Natural killer cell treated with Interleukin-12 subunit alpha and Interleukin-12 subunit beta and Interleukin-15 and Interleukin-18, amount 100 ng/mL, for 72 hours (primary cell): Measurements from ENCODE around the gene RALA. TPM values are rescaled to one million over a fixed set of nuclear protein-coding genes. Genes with fewer than 3 reads are reported as not detected.
A peak's percentile ranks its signal among the peaks of the same experiment; 100 is the strongest.
"Not testable (repeated sequence)": the region's sequence is repeated elsewhere in the genome, so short reads cannot be mapped to it uniquely, and the experiment has no call there.

ENCODE experiments used
- ATAC-seq, 2 donors: fragments of 150-1000 bp; cut with Tn5 transposase in 1 of 2; sonication (Bioruptor Pico), chemical (Tn5 transposase) in 1 of 2; 2 replicates each; pipeline ENCODE4 v1.10.0; 2021
- DNase-seq: peaks from one replicate; pipeline ENCODE4 v3.0.0; 2022; ENCODE audit warnings: low spot score
- H3K27ac Mint-ChIP-seq, 2 donors: 1 replicate in 1 of 2; 2 replicates in 1 of 2; pipeline ENCODE4 v1.8.0; 2022; ENCODE audit warnings: mixed read lengths in 2 of 2, mild to moderate bottlenecking in 1 of 2, moderate library complexity in 1 of 2
- H3K27me3 Mint-ChIP-seq, 2 donors: 1 replicate in 1 of 2; 2 replicates in 1 of 2; pipeline ENCODE4 v1.8.0; 2022; ENCODE audit warnings: mixed read lengths in 2 of 2
- H3K36me3 Mint-ChIP-seq: one replicate; pipeline ENCODE4 v1.8.0; 2022; ENCODE audit warnings: mixed read lengths
- H3K4me1 Mint-ChIP-seq, 2 donors: 1 replicate in 1 of 2; 2 replicates in 1 of 2; pipeline ENCODE4 v1.8.0; 2022; ENCODE audit warnings: low read depth in 2 of 2, mixed read lengths in 2 of 2, mild to moderate bottlenecking in 1 of 2
- H3K4me3 Mint-ChIP-seq: one replicate; pipeline ENCODE4 v1.8.0; 2022; ENCODE audit warnings: mixed read lengths
- H3K9me3 Mint-ChIP-seq: 2 replicates; pipeline ENCODE4 v1.8.0; 2022; ENCODE audit warnings: mixed read lengths
- total RNA-seq, 2 donors: library from RNA; stranded (reverse); gene quantifications; one replicate each; pipeline ENCODE4 v1.2.3, GENCODE V29; 2022

The RALA gene
- total RNA-seq, 2 donors from 2014 or later, result 22.0 to 28.6 TPM

GRCh38 chr7:39693086-39693485 lies 69.7 kb downstream of the RALA start:
- ATAC-seq, result not testable (repeated sequence)

GRCh38 chr7:39693812-39694211 lies 70.4 kb downstream of the RALA start:
- DNase-seq (no peak), ATAC-seq (peak; percentile 73 to 88)
- Mint-ChIP-seq H3K4me3 (no peak overlapping the region), H3K27me3 (no peaks in the 10 kb centered on the region), H3K36me3 (peaks cover 9% of the 10 kb centered on the region), H3K27ac (peak overlapping the region in 1 of 2 donors; percentile 33), H3K9me3 (no peaks in the 10 kb centered on the region), H3K4me1 (peaks cover 11 to 12% of the 10 kb centered on the region in 2 donors)

More at GRCh38 chr7:39693086-39693485, 69.7 kb downstream of the RALA start:
- H3K4me1 Mint-ChIP-seq, result peaks cover 14 to 16% of the 10 kb centered on the region in 2 donors
- DNase-seq, H3K27ac Mint-ChIP-seq, H3K9me3 Mint-ChIP-seq, H3K4me3 Mint-ChIP-seq, H3K27me3 Mint-ChIP-seq: not testable (repeated sequence)
- H3K36me3 Mint-ChIP-seq, result peaks cover 13% of the 10 kb centered on the region

GRCh38 chr7:39695852-39696586 lies 72.6 kb downstream of the RALA start:
- H3K27me3 Mint-ChIP-seq, result no peaks in the 10 kb centered on the region
- peaks cover 8% of the 10 kb centered on the region for H3K36me3 Mint-ChIP-seq
- DNase-seq (no peak), ATAC-seq (no peak)
- H3K27ac Mint-ChIP-seq, result peak overlapping the region in 1 of 2 donors; percentile 27
- no peaks in the 10 kb centered on the region for H3K9me3 Mint-ChIP-seq
- H3K4me1 Mint-ChIP-seq, result peaks cover 5 to 8% of the 10 kb centered on the region in 2 donors
- H3K4me3 Mint-ChIP-seq, result no peak overlapping the region

GRCh38 chr7:39696631-39697030 lies 73.3 kb downstream of the RALA start:
- H3K9me3 Mint-ChIP-seq, result no peaks in the 10 kb centered on the region
- ATAC-seq (no peak), DNase-seq (no peak)
- H3K4me1 Mint-ChIP-seq, result peaks cover 5 to 12% of the 10 kb centered on the region in 2 donors
- peaks cover 8% of the 10 kb centered on the region for H3K36me3 Mint-ChIP-seq
- H3K27ac Mint-ChIP-seq, result peak overlapping the region in 1 of 2 donors; percentile 27
- no peaks in the 10 kb centered on the region for H3K27me3 Mint-ChIP-seq
- H3K4me3 Mint-ChIP-seq, result no peak overlapping the region

GRCh38 chr7:39697483-39697882 lies 74.1 kb downstream of the RALA start:
- Mint-ChIP-seq H3K36me3 (peaks cover 8% of the 10 kb centered on the region), H3K4me1 (peaks cover 5 to 10% of the 10 kb centered on the region in 2 donors), H3K27me3 (no peaks in the 10 kb centered on the region), H3K9me3 (no peaks in the 10 kb centered on the region), H3K27ac (no peak overlapping the region), H3K4me3 (no peak overlapping the region)
- ATAC-seq (no peak), DNase-seq (no peak)

GRCh38 chr7:39700165-39700564 lies 76.8 kb downstream of the RALA start:
- H3K9me3 Mint-ChIP-seq, result no peaks in the 10 kb centered on the region
- ATAC-seq (no peak), DNase-seq (no peak)
- H3K4me3 Mint-ChIP-seq, result no peak overlapping the region
- no peaks in the 10 kb centered on the region for H3K27me3 Mint-ChIP-seq
- H3K4me1 Mint-ChIP-seq, result peaks cover 0 to 12% of the 10 kb centered on the region in 2 donors
- H3K27ac Mint-ChIP-seq, result no peak overlapping the region
- peaks cover 8% of the 10 kb centered on the region for H3K36me3 Mint-ChIP-seq

GRCh38 chr7:39700932-39701331 lies 77.6 kb downstream of the RALA start:
- Mint-ChIP-seq H3K36me3 (peaks cover 8% of the 10 kb centered on the region), H3K27me3 (no peaks in the 10 kb centered on the region), H3K4me3 (no peak overlapping the region), H3K9me3 (no peaks in the 10 kb centered on the region), H3K4me1 (peaks cover 0 to 12% of the 10 kb centered on the region in 2 donors), H3K27ac (no peak overlapping the region)
- ATAC-seq (peak in 1 of 2 donors; percentile 40), DNase-seq (no peak)

- Mint-ChIP-seq H3K27ac (no peak overlapping the region), H3K4me1 (peaks cover 0 to 12% of the 10 kb centered on the region in 2 donors), H3K4me3 (no peak overlapping the region), H3K36me3 (peaks cover 4% of the 10 kb centered on the region), H3K9me3 (no peaks in the 10 kb centered on the region), H3K27me3 (no peaks in the 10 kb centered on the region)
- DNase-seq, result no peak
- ATAC-seq, result no peak
Observed at GRCh38 chr7:39702133-39702532, 78.8 kb downstream of the RALA start.

GRCh38 chr7:39703144-39703543 lies 79.8 kb downstream of the RALA start:
- no peak overlapping the region for H3K4me3 Mint-ChIP-seq
- no peaks in the 10 kb centered on the region for H3K9me3 Mint-ChIP-seq
- ATAC-seq, result no peak
- no peak for DNase-seq
- H3K4me1 Mint-ChIP-seq, result peaks cover 0 to 12% of the 10 kb centered on the region in 2 donors
- peaks cover 4% of the 10 kb centered on the region for H3K36me3 Mint-ChIP-seq
- no peaks in the 10 kb centered on the region for H3K27me3 Mint-ChIP-seq
- no peak overlapping the region for H3K27ac Mint-ChIP-seq

GRCh38 chr7:39709029-39709428 lies 85.7 kb downstream of the RALA start:
- DNase-seq (no peak), ATAC-seq (no peak)
- Mint-ChIP-seq H3K27ac (no peak overlapping the region), H3K36me3 (peaks cover 18% of the 10 kb centered on the region), H3K9me3 (peaks cover 6% of the 10 kb centered on the region), H3K4me1 (peaks cover 0 to 2% of the 10 kb centered on the region in 2 donors), H3K4me3 (no peak overlapping the region), H3K27me3 (no peaks in the 10 kb centered on the region)

GRCh38 chr7:39709768-39710311 lies 86.5 kb downstream of the RALA start:
- Mint-ChIP-seq H3K27me3 (no peaks in the 10 kb centered on the region), H3K4me3 (no peak overlapping the region), H3K4me1 (peaks cover 0 to 2% of the 10 kb centered on the region in 2 donors), H3K27ac (no peak overlapping the region), H3K36me3 (peaks cover 22% of the 10 kb centered on the region), H3K9me3 (peaks cover 6% of the 10 kb centered on the region)
- ATAC-seq, result peak in 1 of 2 donors; percentile 62
- no peak for DNase-seq

- no peak for ATAC-seq
- H3K4me1 Mint-ChIP-seq, result no peaks in the 10 kb centered on the region
Observed at GRCh38 chr7:39712751-39713150, 89.4 kb downstream of the RALA start.

GRCh38 chr7:39714447-39715091 lies 91.2 kb downstream of the RALA start:
- H3K36me3 Mint-ChIP-seq, result peaks cover 28% of the 10 kb centered on the region
- no peaks in the 10 kb centered on the region for H3K27me3 Mint-ChIP-seq
- no peaks in the 10 kb centered on the region for H3K4me1 Mint-ChIP-seq
- H3K27ac Mint-ChIP-seq, result no peak overlapping the region
- H3K9me3 Mint-ChIP-seq, result peaks cover 10% of the 10 kb centered on the region
- no peak for DNase-seq
- H3K4me3 Mint-ChIP-seq, result no peak overlapping the region
- ATAC-seq, result no peak

More at GRCh38 chr7:39712751-39713150, 89.4 kb downstream of the RALA start:
- no peak overlapping the region for H3K4me3 Mint-ChIP-seq
- no peak for DNase-seq
- H3K36me3 Mint-ChIP-seq, result peaks cover 32% of the 10 kb centered on the region
- no peaks in the 10 kb centered on the region for H3K27me3 Mint-ChIP-seq
- no peak overlapping the region for H3K27ac Mint-ChIP-seq
- peaks cover 10% of the 10 kb centered on the region for H3K9me3 Mint-ChIP-seq

- no peak for ATAC-seq
- peaks cover 3% of the 10 kb centered on the region for H3K9me3 Mint-ChIP-seq
- H3K36me3 Mint-ChIP-seq, result peaks cover 3% of the 10 kb centered on the region
- no peak overlapping the region for H3K27ac Mint-ChIP-seq
- no peak overlapping the region for H3K4me3 Mint-ChIP-seq
- H3K4me1 Mint-ChIP-seq, result peaks cover 0 to 6% of the 10 kb centered on the region in 2 donors
- no peak for DNase-seq
- peaks cover 0 to 2% of the 10 kb centered on the region in 2 donors for H3K27me3 Mint-ChIP-seq
Observed at GRCh38 chr7:39720586-39720985, 97.2 kb downstream of the RALA start.
